ENCODE results near the gene BICC1.
A peak's percentile ranks its signal among the peaks of the same experiment; 100 is the strongest.

The BICC1 gene

DNA sequence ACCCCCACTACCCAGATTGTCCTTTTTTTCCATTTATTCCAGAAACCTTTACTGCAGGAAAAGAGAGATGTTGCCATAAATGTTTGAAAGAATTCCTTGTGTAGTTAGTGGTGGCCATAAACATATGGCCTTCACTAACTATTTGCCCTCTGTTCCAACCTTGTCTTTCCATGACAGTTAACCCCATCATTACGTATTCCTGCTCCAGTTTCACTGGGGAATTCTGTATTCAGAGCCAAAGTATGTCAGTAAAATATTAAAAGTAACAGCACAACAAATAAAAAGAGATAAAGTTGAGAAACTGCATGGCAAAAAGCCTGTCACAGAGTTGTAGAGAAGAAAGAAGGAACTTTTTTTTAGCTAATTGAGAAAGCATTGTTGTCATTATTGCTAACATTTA lies 261.3 kb downstream of the BICC1 start:
- DNase-seq = no peak

DNA sequence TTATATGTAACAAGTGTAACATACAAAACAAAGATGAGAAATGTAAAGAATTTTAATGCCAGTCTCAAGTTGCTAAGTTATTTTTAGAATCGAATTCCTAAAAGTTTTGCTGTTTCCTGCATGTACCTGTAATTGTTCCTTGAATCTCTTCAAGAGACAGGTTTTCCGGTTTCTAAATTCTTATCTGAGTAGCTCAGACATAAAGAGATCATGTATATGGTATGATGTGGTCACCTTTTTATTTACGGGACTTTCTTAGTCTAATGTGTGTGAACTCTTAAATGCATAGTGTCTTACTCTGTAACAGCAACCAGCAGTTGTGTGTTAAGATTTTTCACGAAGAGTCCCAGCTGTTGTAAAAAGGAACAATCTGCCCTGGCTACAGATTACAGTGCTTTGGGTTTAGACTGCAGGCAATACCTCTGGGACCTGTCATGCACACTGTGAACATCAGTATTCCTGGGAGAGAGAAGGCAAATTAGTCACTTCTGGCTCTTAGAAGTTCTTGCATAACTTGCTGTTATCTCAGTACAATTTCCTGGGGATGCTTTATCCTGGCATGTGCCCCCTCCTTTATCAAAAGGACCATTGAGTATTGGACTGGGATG lies 263.4 kb downstream of the BICC1 start:
- no peak for DNase-seq

DNA sequence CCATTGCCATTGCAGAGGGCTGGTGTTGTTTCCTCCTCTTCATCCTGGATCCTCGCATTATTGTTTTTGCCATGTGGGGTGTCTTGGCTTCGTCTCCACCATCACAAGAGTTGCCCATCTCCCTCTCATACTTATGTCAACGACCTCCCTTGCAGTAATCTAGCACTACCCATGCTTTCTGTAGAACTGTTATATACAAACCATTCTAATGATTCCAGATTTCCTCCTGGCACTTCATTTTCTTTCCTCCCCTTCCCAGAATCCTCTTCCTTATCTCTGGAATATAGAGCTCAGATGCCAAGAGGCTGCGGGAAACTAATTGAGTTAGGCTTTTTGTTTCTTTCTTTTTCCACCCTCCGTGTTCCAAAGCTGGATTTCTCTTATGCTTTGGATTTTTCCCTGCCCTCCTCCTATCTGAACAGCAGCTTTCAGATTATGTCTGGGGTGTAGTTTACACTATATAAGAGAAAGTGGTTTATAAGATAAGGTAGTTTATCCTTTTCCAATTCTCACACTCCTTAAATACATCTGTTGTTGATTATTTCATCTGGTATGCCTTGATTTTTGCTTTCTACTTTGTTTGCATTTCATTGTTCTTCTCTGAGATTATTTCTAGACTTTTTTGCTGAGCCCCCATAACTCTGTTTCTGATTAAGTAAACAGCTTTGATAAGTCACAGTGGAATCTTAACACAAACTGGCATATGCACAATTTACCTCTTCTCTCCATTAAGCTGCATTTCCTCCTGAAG lies 264.1 kb downstream of the BICC1 start:
- no peak for DNase-seq

DNA sequence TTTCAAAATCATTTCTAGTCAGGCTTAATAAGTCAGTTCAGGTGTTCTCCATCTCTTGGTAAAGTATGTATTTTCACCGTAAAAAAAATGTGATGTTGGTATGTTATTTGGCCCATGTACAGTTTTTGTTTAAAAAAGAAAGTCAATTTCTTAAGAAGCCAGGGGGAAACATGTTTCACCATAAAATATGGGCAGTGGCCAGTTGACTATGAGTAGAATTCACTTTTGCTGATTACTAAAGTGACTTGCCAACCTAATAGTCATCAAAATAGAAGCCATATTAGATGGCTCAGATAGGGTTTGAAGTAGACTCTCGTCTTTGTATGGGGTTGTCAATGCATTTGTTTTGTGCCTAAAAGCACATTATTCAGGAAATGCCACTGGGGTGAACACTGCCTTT lies 266.3 kb downstream of the BICC1 start:
- no peak for DNase-seq

DNA sequence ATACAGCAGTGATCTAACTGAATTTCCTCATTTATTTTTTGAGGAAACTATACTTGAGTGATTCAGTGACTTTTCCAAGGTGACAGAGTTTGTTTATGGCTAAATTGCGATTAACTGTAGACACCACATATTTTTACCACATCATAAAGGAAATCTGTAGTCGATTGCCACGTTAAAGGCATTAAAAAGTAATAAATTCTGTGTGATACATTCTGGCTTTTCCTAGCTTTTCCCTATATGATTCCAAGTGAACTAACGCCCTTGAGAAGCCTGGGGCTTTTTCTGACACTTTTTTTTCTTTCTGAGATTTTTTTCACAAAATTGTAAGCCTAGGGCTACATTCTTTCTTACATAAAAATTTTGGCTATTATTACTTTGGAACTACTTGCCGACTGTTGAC lies 266.9 kb downstream of the BICC1 start:
- no peak for DNase-seq

DNA sequence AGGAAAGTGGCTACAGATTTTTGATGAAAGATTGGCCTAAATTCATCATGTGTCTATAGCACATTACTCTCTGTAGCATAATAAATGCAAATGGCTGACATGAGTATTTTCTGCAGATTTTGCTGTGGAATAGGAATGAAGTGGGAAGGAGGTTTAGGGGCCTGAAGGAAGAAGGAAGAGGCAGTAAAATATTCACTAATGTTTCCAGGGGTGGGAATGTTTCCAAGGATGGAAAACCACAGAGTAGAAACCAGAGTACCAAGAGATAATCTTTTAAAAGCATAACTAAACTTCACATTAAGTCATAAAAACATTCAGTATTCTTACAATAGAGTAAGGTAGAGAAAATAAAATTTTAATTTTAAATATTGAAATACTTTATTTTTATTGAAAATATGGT lies 267.8 kb downstream of the BICC1 start:
- DNase-seq = no peak

DNA sequence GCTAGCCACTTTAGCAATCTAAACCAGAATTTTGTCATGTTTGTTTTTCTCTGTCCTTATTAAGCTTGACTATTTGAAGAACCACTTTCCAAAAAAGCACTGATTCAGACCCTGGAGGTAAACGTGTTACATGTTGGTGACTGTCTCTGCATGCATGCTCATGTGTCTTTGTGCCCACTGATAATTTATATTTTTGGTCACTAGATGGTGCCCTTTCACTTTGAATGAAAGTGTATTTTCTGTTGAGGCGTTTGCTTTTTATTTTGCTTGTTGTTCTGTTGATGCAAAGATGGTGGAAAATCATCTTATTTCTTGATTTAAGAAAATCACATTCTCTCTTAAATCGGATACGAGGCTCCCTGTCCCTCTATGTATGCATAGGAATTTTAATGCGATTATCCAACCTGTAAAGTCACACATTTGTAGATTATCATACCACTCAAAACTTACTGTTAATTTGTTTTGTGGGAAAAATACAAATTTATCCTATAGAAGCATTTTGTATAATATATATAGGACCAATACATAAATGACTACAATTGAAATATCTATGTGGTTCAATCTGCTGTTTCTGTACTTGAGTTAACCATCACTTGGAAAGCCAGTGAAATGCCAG lies 269.3 kb downstream of the BICC1 start:
- peak in 4 of 56 donors; percentile 2 to 68 (median 7) for DNase-seq

DNA sequence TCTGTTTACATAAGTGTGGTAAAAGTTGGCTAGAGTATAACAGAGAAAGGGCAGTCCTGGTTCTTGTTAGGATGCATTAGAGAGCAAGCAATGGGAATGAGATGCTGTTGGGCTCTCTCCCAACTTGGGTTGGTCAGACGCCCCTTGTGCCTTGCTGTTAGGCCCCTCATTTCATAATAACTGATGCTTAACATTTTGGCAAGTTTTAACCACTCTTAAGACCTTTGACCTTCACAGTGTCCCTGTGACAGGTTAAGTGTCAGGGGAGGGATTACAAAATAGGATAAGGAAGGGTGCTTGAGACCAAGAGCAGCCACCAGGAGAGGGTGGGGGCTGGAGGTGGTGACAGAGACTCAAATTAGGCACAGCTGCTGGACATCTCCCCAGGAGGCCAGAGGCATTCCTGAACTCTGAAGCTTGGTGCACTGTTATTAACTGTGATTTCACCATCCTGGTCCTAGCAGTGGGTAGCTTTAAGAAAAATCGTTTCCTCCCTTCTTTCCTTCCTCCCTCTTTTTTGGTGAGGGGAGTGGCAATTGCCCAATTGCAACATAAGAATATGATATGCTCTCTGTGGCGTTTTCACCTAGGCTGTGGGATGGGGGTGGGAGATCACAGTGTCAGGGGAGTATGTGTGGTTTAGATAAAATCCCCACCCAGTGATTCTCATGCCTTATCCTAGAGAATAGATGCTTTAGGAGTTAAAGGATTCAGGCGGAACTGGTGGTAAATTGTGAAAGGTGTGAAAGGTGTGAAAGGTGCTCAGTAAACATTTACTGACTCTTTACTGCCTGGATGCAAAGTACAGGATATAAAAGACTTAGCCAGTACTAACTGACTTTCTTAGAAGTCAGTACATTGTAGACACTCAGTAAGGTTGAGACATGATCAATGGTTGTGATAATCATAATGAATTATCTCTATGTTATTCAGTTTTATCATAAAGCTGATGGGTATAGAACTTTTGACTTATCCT lies 270.5 kb downstream of the BICC1 start:
- no peak for DNase-seq

DNA sequence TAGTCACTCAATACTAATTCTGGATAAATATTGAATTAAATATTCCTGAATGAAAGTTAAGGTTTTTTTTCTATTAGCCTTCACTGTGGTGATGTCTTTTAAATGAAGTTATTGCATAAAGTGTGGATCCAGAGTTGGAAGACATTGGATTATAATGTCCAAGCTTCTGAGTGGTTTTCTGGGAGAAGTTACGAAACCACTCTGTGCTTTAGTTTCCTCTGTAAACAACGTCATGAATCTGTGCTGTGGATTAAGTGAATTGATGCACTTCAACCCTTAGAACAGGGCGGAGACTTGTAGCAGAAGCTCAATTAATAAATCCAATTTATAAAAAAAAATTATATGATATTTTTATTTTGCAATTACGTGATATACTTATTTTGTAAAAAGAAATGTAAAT lies 271.7 kb downstream of the BICC1 start:
- no peak for DNase-seq

DNA sequence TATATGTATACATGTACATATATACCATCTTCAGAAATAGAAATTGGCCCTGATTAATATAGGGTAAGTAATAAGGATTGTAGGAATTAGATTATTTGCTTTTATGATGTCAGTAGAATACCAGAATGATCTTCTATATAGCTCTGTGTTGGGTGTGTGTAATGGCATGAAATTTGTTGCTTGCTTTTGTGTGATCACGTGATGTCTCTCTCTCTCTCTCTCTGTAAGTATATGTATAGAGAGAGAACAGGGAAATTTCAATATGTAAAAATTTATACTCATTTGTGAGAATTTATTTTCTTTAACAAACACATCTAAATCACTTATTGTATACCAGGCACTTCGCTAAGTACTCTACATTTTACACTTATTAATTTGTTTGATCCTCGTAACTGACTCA lies 272.7 kb downstream of the BICC1 start:
- no peak for DNase-seq

DNA sequence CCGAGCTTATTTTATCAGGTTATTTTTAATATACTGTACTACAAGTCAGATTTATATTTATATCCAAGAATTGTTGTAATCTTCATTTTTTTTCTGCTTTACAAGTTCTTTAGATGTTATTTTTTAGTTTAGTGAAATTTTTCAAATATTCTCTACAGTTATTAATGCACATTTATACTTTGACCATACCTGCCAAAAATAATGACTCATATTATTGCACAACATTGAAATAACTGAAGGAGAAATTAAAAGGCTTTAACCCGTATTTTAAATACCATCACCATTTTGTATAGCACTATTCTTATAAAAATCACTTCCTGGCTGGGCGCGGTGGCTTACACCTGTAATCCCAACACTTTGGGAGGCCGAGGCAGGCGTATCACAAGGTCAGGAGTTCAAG lies 278.5 kb downstream of the BICC1 start:
- no peak for DNase-seq

DNA sequence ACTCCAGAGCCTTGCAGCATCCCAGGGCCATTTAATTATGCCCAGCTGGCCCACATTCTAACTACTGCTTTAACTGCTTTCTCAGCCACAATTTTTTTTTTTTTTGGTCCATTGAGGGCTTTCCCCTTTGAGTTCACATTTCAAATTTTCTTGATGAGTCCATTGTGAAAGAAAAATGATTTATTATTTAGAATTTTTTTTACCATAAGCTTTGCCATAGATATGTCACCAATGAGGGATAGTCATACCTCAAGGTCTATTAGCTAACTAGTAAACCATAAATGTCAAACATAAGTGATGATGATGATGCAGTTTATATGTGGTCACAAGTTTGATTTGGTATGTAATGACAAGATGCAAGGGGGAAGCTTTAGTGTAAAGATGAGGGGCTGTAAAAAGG lies 282.9 kb downstream of the BICC1 start:
- no peak for DNase-seq

DNA sequence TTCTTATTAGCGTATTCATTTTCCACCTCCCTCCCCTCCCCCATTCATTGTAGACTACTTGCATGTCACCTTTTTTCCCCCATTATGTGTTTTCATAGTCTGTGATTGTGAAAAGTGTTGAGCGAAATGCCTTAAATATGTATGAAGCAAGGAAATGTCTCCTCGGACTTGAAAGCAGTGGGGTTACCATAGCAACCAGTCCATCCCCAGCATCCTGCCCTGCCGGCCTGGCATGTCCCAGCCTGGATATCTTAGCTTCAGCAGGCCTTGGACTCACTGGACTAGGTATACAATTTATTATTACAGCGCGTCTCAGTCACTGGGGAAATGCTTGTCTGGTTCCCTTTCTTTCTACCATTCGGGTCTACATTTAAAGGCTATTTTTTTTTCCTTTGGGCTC lies 283.6 kb downstream of the BICC1 start:
- peak in 27 of 56 donors; percentile 0 to 29 (median 7) for DNase-seq

DNA sequence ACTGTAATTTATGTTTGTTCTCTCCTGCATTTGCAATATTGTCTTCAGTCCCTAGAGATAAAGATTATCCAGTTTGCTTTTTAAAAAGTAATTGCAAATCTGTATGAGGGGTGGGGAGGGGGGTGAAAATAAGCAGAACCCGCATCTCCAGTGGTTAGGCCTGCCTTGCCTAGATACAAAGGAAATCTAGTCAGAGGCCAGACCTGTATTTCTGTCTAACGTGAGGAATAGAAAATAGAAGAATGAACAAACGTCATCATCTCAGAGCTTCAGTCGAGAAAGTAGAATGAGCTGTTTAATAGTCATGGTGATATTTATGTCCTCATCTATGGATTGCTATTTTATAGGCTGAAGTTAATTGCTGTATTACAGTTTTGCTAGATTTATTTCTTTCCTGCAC lies 284.2 kb downstream of the BICC1 start:
- no peak for DNase-seq

DNA sequence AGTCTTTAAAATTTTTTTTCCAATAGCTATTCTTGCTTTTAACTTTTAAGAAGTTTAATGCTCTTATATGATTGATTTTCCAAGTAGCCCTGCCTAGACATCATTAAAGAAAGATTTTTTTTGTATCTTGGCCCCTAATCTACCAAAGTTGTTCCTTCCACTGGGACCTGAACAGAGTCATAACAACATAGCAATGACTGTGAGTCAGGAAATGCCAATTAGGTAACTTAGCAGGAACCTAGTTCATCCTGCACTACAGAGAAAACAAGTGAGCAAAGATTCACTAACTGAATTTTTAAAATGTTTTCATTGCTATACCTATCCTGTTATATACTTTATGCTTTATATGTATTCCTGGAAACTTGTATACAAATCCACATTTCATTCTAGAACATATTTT lies 284.7 kb downstream of the BICC1 start:
- no peak for DNase-seq

DNA sequence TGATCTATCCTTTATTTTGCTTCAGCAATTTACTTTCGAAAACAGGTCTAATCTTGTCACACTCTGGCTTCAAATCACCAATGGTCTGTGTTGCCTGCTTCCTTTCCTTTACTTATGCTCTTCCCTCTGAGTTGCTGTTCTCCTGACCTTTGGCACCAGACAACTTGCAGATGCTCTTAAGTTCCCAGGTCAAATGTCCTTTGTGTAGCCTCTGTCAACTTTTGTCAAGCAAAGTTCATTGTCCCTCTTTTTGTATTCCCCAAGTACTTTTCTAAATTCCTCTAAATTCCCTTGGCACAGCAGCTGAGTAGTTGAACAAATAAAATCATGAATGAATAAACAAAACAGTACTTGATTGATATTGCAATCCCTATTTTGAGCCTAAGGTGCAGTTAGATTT lies 289.4 kb downstream of the BICC1 start:
- DNase-seq = no peak

DNA sequence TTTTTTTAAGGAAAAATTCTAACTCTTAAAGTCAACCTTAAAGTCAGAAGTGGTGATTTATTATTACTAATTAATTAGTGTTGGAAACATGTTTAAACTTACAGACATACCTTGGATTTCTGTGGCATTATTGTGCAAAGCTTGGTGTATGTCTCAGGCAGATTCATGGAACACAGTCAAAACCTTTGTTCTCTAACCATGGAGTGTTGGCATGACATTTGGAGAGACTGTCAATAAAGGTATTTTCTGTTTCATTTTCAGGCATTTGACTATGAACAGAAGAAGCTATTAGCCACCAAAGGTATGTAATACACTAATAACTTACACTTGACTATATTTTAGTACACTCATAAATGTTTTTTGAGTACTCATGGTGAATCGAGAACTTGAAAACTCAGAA lies 293.7 kb downstream of the BICC1 start:
- no peak for DNase-seq

DNA sequence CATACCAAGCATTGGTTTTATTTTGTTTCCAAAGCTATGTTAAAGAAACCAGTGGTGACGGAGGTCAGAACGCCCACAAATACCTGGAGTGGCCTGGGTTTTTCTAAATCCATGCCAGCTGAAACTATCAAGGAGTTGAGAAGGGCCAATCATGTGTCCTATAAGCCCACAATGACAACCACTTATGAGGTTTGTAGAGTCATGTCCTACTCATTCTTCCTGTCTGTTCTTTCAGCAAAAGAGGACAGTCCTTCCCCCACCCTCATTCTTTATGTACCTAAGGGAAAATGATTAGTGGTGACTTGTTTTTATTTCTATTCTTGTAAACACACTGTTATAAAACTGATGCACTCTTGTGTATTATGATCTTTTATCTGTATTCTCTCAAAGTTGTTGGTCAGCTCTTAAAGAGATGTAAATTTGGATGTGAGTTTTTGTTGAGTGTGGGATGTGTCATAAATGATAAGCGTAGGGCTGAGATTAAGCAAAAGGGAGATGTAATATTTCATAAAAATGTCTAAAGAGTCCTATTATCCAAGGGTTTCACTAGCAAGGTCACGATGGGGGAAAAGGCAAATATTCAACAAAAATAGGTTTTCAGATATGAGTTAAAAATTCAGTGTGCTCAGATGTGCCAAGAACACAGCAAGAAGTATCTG lies 294.4 kb downstream of the BICC1 start:
- DNase-seq = no peak

DNA sequence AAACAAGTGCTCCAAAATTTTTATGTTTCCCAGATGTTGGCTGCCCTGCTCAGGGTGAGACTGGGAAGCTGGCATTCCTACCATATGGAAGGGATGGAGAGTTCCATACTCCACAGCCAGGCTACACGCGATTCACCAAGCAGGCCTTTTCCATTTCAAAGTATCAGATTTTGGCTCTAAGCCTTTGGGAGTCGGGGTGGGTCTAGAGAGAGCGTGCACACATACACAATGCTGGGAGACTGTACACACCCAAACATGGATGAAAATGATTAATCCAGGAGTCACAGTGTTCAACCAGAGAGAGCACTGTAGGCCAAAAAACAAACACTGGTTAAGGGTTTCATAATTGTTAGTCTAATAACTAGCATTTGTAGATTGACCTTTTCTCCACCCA lies 295.0 kb downstream of the BICC1 start:
- no peak for DNase-seq

DNA sequence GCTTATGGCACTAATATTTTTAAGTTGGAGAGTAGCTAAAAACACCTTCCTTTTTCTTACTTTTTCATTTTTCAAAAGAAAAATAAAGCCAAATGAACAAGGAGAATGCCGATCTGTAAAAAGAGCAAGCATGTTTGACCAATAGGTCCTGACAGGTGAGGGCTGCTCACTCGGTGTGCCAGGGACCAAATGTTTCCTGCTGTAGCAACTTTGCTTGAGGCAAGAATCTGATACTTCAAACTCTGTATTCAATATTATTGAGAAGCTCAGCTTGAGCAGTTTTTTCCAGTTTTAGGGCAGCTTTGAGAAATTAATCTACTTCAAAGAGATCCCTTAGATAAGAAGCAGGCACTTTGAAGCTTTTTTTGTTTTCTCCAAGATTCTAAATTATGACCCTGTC lies 298.1 kb downstream of the BICC1 start:
- DNase-seq = no peak

DNA sequence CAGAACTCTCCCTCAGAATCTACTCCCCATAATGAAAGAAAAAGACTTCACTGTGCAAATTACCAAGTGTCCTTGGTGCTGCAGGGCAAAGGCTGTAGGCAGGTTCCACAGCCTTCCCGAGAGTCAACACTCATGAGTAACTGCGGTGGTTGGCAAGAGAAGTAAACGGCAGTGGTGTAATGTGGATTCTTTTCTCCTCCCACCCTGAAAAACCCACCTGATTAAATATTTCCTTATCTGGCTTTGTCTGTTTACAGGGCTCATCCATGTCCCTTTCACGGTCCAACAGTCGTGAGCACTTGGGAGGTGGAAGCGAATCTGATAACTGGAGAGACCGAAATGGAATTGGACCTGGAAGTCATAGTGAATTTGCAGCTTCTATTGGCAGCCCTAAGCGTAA lies 300.9 kb downstream of the BICC1 start:
- no peak for DNase-seq

All from amygdala (tissue), 56 donors.